Measurements from ENCODE around the gene DDC. TPM values are rescaled to one million over a fixed set of nuclear protein-coding genes. Genes with fewer than 3 reads are reported as not detected.
A peak's percentile ranks its signal among the peaks of the same experiment; 100 is the strongest.

Gene DDC
- total RNA-seq, 1 experiment from 2014 or later = not detected

- DNase-seq (ENCODE audit: low read depth) = no peak
Observed at GRCh38 chr7:50491943-50492342, 73.3 kb downstream of the DDC start.

- no peak for DNase-seq (ENCODE audit: low read depth)
Observed at GRCh38 chr7:50491209-50491608, 74.0 kb downstream of the DDC start.

GRCh38 chr7:50488379-50488778 is 76.8 kb downstream of the DDC start:
- DNase-seq (ENCODE audit: low read depth) = no peak

- no peak for DNase-seq (ENCODE audit: low read depth)
Observed at GRCh38 chr7:50486512-50486911, 78.7 kb downstream of the DDC start.

GRCh38 chr7:50481867-50482266 is 83.3 kb downstream of the DDC start:
- DNase-seq (ENCODE audit: low read depth) = no peak

GRCh38 chr7:50480797-50481196 is 84.4 kb downstream of the DDC start:
- DNase-seq (ENCODE audit: low read depth) = no peak

GRCh38 chr7:50479743-50480517 is 85.3 kb downstream of the DDC start:
- no peak for DNase-seq (ENCODE audit: low read depth)

GRCh38 chr7:50477640-50478039 is 87.6 kb downstream of the DDC start:
- no peak for DNase-seq (ENCODE audit: low read depth)

GRCh38 chr7:50476953-50477625 is 88.1 kb downstream of the DDC start:
- no peak for DNase-seq (ENCODE audit: low read depth)

GRCh38 chr7:50475340-50475739 is 89.9 kb downstream of the DDC start:
- DNase-seq (ENCODE audit: low read depth) = no peak

GRCh38 chr7:50474382-50475160 is 90.6 kb downstream of the DDC start:
- no peak for DNase-seq (ENCODE audit: low read depth)

- DNase-seq (ENCODE audit: low read depth) = no peak
Observed at GRCh38 chr7:50473531-50473930, 91.7 kb downstream of the DDC start.

- DNase-seq (ENCODE audit: low read depth) = no peak
Observed at GRCh38 chr7:50472427-50472826, 92.8 kb downstream of the DDC start.

GRCh38 chr7:50471970-50472369 is 93.2 kb downstream of the DDC start:
- DNase-seq (ENCODE audit: low read depth) = no peak

- no peak for DNase-seq (ENCODE audit: low read depth)
Observed at GRCh38 chr7:50470250-50471163, 94.7 kb downstream of the DDC start.

- DNase-seq (ENCODE audit: low read depth) = no peak
Observed at GRCh38 chr7:50469181-50469580, 96.0 kb downstream of the DDC start.

- DNase-seq (ENCODE audit: low read depth) = peak; percentile 75
Observed at GRCh38 chr7:50467817-50468610, 97.2 kb downstream of the DDC start.

- DNase-seq (ENCODE audit: low read depth) = no peak
Observed at GRCh38 chr7:50466815-50467585, 98.2 kb downstream of the DDC start.

GRCh38 chr7:50463035-50463434 is 102.2 kb downstream of the DDC start:
- no peak for DNase-seq (ENCODE audit: low read depth)

- no peak for DNase-seq (ENCODE audit: low read depth)
Observed at GRCh38 chr7:50462361-50462760, 102.8 kb downstream of the DDC start.
